GDM1 (cell line): ENCODE measurements around the gene PPP5C.
"Not testable (repeated sequence)": the region's sequence is repeated elsewhere in the genome, so short reads cannot be mapped to it uniquely, and the experiment has no call there.

Experiments
- DNase-seq: peaks from one replicate; lab custom pipeline; 2025; lab: John Stamatoyannopoulos, UW

The PPP5C gene

GRCh38 chr19:46435689-46436088 lies 88.8 kb downstream of the PPP5C start:
- DNase-seq: not testable (repeated sequence)
